ENCODE data around the gene LRP1. TPM values are rescaled to one million over a fixed set of nuclear protein-coding genes. Genes with fewer than 3 reads are reported as not detected.

Gene LRP1
- total and polyA plus RNA-seq, 2 of the 13 experiments (the other 11 are each of a cell fraction or from before 2014, with no cell fraction given): 14.7 to 30.8 TPM

DNA sequence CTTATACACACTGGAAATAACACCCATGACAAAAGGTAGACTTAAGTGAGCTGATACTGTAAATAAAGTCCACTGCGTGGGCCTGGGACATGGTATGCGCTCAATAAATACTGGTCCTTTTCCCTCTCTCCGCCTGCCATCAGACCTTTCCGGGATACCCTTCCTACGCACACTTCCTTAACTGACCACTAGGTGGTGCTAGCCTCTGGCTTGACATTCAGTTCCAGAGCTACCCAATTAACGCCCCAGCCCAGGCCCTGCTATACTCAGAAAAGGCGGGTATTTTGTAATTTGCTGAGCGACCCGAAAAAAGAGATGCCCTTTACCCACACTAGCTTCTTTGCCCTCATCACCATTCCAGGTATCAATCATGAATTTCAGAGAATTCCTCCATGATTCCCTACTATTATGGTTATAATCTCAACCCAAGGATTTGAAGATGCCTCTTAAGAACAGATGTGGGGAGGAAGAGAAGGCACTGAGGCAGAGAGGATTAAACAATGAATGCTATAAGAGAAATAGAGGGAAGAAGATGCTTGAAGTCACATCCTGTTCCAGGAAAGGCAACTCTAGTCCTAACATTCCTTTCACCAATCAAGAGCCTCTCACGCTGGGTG, 3.9 kb upstream of the LRP1 start:
- FAIRE-seq (peak; percentile 92), ATAC-seq (peak; percentile 49), DNase-seq (ENCODE audit: low spot score) (peak; percentile 73)
- ChIA-PET CTCF (ENCODE audit: low intra/inter-chr PET ratio, low total read pairs) (interaction anchor here (2.3 to 2.7 kb wide), 3 partner anchors 48 to 59 kb away, joined by 28 to 47 read pairs (median 37); no protein-coding TSS in a partner anchor), POLR2A (interaction anchor here (0.9 to 16.0 kb wide), 7 partner anchors 9 to 59 kb away, joined by 3 to 827 read pairs (median 5); partner anchors contain the start of genes LRP1-AS and NEMP1)
- intact Hi-C loops (cut with micrococcal nuclease; ENCODE audit: unreplicated experiment) (loop anchor here (1.0 kb wide), 1 partner anchor 59 kb away; no protein-coding TSS in a partner anchor), in situ Hi-C loops (cut with HindIII; ENCODE audit: extremely low pct_ligation_motif_present, low pct_unique_long_range_greater_than_20kb) (no loop called here)
- no peak overlapping the region for H3K4me2 ChIP-seq (ENCODE audit: low read depth, low read length)
- H3K27ac ChIP-seq (ENCODE audit: extremely low read length, insufficient read depth, low read length): no peak overlapping the region
- H3K36me3 ChIP-seq (replicated peaks in 1 of 2; ENCODE audit: control insufficient read depth in 1 of 2, insufficient read depth in 2 of 2, low read length in 2 of 2): no peaks in the 10 kb centered on the region
- no TSS peak for BruUV-seq (replicated peaks)
- no peaks in the 10 kb centered on the region for H3K9me3 ChIP-seq (ENCODE audit: low read length)
- H4K20me1 ChIP-seq (ENCODE audit: insufficient read depth, low read length): no peaks in the 10 kb centered on the region
- H3K4me3 ChIP-seq (replicated peaks in 1 of 3; ENCODE audit: insufficient read depth in 1 of 3, low read depth in 2 of 3, low read length in 3 of 3): no peak overlapping the region
- WGBS (ENCODE audit: low lambda C conversion rate): 16% methylated on average over 10 of the region's 10 CpGs
- H3K9ac ChIP-seq (ENCODE audit: insufficient read depth, low read depth, low read length): no peak overlapping the region
- H2AFZ ChIP-seq (ENCODE audit: low read length): no peak overlapping the region
- peaks cover 10% of the 10 kb centered on the region for H3K4me1 ChIP-seq (ENCODE audit: insufficient read depth, low read length)
- no peaks in the 10 kb centered on the region; a peak in 1 of 5 replicates for H3K27me3 ChIP-seq (ENCODE audit: control insufficient read depth in 1 of 2, insufficient read depth in 2 of 2, low read length in 2 of 2)
- H3K79me2 ChIP-seq (ENCODE audit: insufficient read depth, low read length): peaks cover 7% of the 10 kb centered on the region
- no peak for TF ChIP-seq MAZ (IDR thresholded peaks at IDR 0.05; ENCODE audit: borderline replicate concordance, low read depth, low read length)
- TF ChIP-seq MAZ (CRISPR knock-in tag; IDR thresholded peaks at IDR 0.05; ENCODE audit: low read depth): 0 out of 2 replicates have a peak, but pooled peaks have one; percentile 42
- no peak for TF ChIP-seq HNRNPUL1 (IDR thresholded peaks at IDR 0.05; ENCODE audit: low read depth, low read length)
- TF ChIP-seq FOXK1 (CRISPR knock-in tag; IDR thresholded peaks at IDR 0.05; ENCODE audit: borderline replicate concordance, low read depth): no peak
- TF ChIP-seq CHD2 (IDR thresholded peaks at IDR 0.05; ENCODE audit: low read depth, low read length): no peak
- TF ChIP-seq, protein P1, sequence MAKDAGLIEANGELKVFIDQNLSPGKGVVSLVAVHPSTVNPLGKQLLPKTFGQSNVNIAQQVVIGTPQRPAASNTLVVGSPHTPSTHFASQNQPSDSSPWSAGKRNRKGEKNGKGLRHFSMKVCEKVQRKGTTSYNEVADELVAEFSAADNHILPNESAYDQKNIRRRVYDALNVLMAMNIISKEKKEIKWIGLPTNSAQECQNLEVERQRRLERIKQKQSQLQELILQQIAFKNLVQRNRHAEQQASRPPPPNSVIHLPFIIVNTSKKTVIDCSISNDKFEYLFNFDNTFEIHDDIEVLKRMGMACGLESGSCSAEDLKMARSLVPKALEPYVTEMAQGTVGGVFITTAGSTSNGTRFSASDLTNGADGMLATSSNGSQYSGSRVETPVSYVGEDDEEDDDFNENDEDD (CRISPR knock-in tag; IDR thresholded peaks at IDR 0.05; ENCODE audit: borderline replicate concordance): peak; percentile 35; the same call in 1 of the 2 replicates
- TF ChIP-seq ZBTB7A (CRISPR knock-in tag; IDR thresholded peaks at IDR 0.05): no peak
- peak; percentile 51; the same call in 1 of the 2 replicates for TF ChIP-seq SIN3B (IDR thresholded peaks at IDR 0.05; ENCODE audit: low read length)
- TF ChIP-seq, protein P2, sequence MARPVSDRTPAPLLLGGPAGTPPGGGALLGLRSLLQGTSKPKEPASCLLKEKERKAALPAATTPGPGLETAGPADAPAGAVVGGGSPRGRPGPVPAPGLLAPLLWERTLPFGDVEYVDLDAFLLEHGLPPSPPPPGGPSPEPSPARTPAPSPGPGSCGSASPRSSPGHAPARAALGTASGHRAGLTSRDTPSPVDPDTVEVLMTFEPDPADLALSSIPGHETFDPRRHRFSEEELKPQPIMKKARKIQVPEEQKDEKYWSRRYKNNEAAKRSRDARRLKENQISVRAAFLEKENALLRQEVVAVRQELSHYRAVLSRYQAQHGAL (CRISPR knock-in tag; IDR thresholded peaks at IDR 0.05; ENCODE audit: not compliant biosample characterization): no peak
- TF ChIP-seq KLF16 (CRISPR knock-in tag; IDR thresholded peaks at IDR 0.05): no peak
- no peak for TF ChIP-seq EHMT2 (IDR thresholded peaks at IDR 0.05; ENCODE audit: borderline replicate concordance, low read depth, low read length)
- TF ChIP-seq NFAT5 (CRISPR knock-in tag; IDR thresholded peaks at IDR 0.05): no peak
- TF ChIP-seq, protein P3, sequence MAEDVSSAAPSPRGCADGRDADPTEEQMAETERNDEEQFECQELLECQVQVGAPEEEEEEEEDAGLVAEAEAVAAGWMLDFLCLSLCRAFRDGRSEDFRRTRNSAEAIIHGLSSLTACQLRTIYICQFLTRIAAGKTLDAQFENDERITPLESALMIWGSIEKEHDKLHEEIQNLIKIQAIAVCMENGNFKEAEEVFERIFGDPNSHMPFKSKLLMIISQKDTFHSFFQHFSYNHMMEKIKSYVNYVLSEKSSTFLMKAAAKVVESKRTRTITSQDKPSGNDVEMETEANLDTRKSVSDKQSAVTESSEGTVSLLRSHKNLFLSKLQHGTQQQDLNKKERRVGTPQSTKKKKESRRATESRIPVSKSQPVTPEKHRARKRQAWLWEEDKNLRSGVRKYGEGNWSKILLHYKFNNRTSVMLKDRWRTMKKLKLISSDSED (CRISPR knock-in tag; IDR thresholded peaks at IDR 0.05): no peak
- 0 out of 2 replicates have a peak, but pooled peaks have one; percentile 23 for TF ChIP-seq ATF1 (CRISPR knock-in tag; IDR thresholded peaks at IDR 0.05)
- TF ChIP-seq ZMYM4 (CRISPR knock-in tag; IDR thresholded peaks at IDR 0.05): no peak

Data from HepG2 (cell line).